Muscle of back (tissue), 13 donors: ENCODE measurements around the gene ACACA. TPM values are rescaled to one million over a fixed set of nuclear protein-coding genes. Genes with fewer than 3 reads are reported as not detected.
"Not testable (repeated sequence)": the region's sequence is repeated elsewhere in the genome, so short reads cannot be mapped to it uniquely, and the experiment has no call there.

Experiments used
- DNase-seq, 3 donors: peaks; one replicate each; pipeline versions ENCODE4 v3.0.0 to v3.0.0-alpha.2; 2013
- long read RNA-seq, 9 donors: transcript quantifications; one replicate each; lab custom pipeline, GENCODE V29; 2026
- polyA plus RNA-seq, 10 donors: library from polyadenylated mRNA; unstranded; fragments of 120-200 nt; gene quantifications; one replicate each; pipeline ENCODE4 v1.2.1, GENCODE V29; 2013; ENCODE audit not compliant: insufficient read length in 10 of 10

The ACACA gene
- polyA plus RNA-seq, result 10 to 100 TPM; 19.5 to 37.2 (median 28.1) TPM
- long read RNA-seq, donor 1, result 0 reads
- long read RNA-seq, donor 2, result 0 reads
- long read RNA-seq, donor 3, result 0 reads
- long read RNA-seq, donor 4, result 0 reads
- long read RNA-seq, donor 5, partial matches to known transcripts, result 0 of 1 reads
- long read RNA-seq, donor 5, other reads (novel, unspliced or antisense), result 0 of 1 reads
- long read RNA-seq, donor 6, result 0 reads
- long read RNA-seq, donor 7, result 0 reads
- long read RNA-seq, donor 8, result 0 reads
- long read RNA-seq, donor 9, result 0 reads

DNA sequence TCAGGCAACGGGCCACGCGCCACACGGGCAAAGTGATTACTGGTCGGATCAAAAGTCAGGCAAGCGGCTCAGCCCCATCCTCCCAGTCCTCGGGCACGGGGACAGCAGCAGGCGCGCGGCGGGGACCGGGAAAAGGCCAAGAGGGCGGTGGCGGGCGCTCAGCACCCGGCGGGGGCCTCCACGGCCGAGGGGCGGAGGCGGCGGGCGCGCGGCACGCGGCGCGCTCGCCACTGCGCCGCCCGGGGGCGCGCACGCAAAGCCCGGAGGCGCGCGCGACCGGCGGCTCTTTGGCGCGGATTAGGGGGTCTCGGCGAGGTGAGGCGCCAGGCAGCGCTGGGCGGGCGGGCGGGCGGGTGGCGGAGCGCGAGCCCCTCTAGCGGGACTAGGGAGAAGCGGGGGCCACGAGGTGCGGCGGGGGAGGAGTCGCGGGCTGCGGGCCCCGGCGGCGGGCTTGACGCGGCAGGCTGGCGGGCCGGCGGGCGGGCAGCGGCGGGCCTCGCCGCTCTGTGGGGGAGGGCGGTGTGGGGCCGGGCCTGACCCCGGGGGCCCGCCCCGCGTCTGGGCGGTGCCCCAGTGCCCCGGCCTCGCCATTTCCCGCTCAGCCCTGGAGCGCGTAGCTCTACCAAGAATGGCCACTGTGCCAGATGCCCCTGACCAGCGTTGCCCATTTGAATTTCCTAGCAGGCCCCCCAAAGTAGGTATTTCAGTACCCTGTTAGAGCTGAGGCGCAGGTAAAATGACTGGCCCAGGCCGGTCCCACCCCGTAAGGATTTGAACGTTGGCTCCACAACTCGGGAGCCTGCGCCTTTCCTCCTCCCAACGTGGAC, at the start of gene ACACA, which contains the start of gene TADA2A:
Gene ACACA (minus strand): TSS at position 202 of the 827 bp plus-strand sequence. CDS start 537 bp downstream, outside the sequence.
Gene TADA2A (plus strand): TSS at position 252 of the 827 bp plus-strand sequence. CDS start 4,480 bp downstream, outside the sequence.
- peak; percentile 71 to 89 (median 85) for DNase-seq

DNA sequence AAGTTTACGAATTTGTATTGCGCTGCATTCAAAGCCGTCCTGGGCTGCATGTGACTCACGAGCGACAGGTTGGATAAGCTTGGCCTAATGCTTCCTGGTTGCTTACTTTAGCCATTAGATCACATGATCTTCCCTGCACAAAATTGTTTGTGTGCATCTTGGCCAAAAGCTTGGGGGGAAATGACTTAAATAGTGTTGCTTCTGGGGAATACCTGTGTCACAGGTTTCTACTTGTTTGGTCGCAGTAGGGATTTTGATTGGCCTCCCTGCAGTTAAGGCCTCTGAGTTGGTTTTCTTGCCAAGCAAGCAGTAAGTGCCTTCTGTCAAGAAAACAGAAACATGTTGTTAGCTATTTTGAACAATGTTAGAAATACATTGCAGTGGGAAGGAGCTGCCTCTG, 43.5 kb upstream of the ACACA start:
- no peak for DNase-seq

DNA sequence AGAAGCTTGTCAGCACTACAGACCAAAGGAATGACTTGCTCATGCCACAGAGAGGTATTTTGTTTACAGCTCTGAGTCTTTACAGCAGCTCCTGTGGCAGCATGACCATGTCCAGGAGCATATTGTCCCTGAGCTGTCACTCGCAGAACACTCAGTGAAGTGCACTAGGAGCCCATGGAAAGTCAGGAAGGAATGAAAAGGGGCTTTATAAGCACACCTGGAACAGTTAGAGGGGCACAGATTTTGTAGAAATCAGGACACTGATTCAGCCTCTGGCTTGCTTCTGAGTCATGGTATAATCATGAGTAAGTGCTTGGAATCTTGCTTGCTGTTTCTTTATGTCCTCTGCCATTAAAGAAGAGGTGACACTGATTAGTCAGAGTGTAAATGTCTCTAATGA, 41.0 kb upstream of the ACACA start:
- DNase-seq, result no peak

DNA sequence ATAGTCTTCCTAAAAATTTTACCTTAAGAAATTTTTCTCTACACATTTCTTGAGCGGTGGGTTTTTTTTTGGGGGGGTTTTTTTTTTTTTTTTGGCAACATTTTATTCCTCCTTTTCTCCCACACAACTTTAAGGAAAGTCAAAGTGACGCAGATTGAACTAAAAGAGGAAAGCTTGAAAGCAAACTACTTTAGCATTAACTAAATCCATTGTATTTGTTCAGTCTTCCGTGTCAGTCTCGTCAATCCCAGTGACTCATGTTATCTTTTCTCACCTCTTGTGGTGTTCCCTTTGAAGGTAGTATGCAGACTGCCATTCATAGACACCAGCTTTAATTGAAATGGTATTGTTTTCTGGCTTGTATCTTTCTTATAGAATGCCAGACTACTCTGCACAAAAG, 39.4 kb upstream of the ACACA start:
- DNase-seq, result no peak

DNA sequence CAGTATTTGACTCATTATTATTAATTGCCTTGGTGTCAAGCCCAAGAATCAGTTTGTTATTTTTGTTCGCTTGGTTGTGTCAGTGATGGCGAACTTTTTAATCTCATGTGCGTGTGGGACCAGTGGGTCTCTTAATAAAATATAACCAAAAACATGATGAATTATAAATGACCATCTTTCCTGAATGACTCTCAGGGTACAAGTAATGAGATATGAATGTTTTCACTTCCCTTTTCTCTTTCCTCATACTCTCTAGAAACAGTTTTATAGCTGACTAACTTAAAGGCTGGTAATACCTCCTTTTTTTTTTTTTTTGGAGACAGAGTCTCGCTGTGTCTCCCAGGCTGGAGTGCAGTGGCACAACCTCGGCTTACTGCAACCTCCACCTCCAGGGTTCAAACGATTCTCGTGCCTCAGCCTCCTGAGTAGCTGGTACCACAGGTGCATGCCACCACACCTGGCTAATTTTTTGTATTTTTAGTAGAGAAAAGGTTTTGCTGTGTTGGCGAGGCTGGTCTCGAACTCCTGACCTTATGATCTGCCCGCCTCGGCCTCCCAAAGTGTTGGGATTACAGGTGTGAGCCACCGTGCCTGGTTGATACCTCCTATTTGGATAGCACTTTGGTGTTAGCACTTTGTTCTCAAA, 34.9 kb upstream of the ACACA start:
- not testable (repeated sequence) for DNase-seq

DNA sequence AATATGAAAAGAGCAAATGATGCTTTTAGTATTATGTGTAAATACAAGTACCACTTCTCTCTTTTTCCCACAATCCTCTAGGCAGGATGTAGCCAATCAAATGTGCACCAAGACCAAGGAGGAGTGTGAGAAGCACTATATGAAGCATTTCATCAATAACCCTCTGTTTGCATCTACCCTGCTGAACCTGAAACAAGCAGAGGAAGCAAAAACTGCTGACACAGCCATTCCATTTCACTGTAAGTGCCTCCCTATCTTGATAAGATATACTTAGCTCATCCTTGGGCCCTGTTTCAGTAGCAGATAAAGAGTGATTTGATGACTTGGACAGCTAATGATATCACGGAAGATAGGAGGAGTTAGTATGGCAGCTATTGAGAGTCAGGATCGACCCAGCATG, 33.8 kb upstream of the ACACA start:
- DNase-seq, result no peak

DNA sequence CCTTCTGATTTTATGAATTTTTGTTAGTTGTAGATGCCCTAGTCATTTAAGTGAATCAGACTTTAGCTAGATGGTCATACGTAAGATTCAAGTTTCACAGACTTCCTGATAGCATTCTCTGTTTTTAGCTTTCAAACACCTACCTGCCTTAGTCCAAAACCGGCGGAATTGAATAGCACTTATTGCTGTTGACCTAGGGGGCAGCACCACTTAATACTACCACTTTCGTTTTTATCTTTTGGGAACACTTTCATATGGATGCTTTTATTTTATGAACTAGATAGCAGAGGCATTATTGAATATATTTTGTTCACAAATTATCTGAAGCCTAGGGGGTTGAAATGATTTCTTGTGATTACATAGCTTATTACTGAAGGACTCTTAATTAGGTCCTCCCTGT, 31.5 kb upstream of the ACACA start:
- DNase-seq, result no peak

DNA sequence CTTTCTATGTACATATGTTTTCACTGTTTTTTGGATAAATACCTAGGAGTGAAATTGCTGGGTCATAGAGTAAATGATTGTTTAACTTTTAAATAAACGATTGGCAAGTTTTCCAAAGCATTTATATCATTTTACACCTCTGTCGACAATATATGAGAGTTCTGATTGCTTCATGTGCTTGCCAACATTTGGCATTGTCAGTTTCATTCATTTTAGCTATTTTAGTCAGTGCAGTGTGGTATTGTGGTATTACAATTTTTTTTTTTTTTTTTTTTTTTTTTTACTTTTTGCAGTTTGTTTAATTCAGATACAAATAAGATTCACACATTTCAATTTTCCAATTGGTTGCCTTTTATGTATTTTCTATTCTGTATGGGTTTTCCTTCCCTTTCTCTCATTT, 26.0 kb upstream of the ACACA start:
- DNase-seq, result no peak

DNA sequence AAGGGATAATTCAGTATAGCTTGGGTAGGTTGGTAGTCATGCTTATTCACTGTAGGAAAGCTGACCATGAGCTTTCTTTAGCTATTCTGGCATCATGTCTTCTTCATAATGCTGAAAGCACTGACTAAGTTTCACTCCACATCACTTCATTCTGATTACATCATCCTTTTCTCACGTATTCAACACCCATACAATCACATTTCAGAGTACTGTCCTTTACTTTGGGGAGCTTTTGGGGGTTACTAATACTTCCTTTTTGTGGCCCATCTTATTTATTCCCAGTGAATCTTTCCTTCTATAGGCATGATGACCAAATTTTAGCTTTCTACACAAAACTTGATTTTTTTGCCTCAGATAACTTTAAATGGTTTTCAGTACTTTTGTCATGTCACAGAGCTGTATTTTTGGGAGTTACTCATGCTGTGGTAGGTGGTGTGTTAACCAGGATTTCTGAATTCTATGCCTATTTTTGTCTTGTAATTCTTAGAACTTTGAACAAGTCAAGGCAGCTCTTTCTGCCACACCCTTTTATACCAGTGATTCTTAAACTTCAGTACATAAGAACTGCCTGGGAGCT, 23.5 kb upstream of the ACACA start:
- no peak for DNase-seq

DNA sequence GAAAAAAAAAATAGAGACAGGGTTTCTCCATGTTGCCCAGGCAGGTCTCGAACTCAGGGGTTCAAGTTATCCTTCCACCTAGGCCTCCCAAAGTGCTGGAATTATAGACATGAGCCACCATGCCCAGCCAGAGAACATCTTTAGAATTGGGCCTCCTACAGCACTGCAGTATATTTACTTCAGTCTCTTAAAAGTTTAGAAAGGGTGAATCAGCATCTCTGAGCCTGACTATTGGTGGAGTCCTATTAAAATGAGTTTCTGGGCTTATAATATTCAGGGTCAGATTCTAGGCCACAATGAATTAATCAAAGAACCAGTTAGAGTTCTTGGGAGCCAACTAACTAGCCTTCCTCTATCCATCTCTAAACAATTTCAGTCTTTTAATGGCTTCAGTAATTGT, 22.8 kb upstream of the ACACA start:
- DNase-seq, result no peak

DNA sequence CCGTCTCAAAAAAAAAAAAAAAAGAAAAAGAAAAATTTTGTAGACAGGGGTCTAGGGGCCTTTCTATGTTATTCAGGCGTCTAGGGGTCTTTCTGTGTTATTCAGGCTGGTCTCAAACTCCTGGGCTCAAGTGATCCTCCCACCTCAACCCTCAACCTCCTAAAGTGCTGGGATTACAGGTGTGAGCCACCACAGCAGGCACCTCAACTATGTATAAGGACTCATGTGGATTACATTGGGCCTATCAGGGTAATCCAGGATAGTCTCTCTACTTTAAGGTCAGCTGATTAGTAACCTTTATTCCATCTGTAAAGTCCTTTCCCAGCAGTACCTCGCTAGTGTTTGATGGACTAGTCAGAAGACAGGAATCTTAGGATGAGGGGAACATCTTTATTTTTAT, 22.4 kb upstream of the ACACA start:
- no peak for DNase-seq

DNA sequence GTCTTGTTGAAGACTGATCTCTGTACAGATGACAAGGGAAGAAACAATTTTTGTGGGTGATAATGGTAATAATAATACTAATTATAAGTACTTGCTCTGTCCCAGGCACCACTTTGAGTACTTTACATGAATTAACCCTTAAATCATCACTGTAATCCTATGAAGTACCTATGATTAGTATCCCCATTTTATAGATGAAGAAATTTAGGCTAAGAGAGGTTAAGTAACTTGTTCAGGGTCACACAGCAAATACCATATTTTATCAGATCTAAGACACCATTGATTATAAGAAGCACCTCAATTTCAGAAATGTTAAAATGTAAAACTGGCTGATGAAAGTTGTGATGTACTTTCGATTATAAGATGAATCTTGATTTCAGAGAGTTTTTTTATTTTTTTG, 18.6 kb upstream of the ACACA start:
- no peak for DNase-seq

DNA sequence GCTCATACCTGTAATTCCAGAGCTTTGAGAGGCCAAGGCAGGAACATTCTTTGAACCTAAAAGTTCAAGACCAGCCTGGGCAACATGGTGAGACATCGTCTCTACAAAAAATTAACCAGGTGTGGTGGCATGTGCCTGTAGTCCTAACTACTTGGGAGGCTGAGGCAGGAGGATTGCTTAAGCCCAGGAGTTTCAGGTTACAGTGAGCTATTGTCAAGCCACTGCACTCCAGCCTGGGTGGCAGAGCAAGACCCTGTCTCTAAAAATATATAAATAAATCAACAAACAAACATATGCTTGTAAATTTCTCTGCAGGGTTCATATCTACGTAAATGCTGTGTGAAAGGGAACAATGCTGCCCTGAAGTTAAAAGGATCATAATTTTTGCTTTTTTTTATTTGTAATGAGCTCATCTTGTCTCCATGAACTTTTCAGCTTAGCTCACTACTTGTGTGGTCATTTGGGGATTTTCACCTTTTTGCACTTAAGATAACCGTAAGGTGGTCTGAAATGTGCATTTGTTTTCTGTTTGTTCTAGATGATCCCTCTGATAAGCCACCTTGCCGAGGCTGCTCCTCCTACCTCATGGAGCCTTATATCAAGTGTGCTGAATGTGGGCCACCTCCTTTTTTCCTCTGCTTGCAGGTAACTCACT, 16.5 kb upstream of the ACACA start:
- DNase-seq, result no peak

DNA sequence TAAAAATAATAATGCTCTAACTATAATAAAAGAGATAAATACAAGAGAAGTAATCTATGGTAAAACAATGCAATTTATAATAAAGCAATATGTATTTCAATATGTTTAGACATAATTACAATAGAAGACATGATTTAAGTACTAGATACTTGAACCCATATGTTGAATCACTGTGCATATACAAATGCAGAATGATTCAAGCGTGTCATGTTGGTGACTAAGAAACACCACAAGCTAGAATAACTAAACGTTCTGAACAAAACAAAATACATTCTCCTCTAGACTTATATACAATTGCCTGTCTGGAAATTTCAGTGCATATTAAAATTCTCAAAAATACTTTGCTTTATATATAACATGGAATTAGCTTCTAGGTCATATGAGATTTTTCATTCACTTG, 11.2 kb upstream of the ACACA start:
- no peak for DNase-seq

DNA sequence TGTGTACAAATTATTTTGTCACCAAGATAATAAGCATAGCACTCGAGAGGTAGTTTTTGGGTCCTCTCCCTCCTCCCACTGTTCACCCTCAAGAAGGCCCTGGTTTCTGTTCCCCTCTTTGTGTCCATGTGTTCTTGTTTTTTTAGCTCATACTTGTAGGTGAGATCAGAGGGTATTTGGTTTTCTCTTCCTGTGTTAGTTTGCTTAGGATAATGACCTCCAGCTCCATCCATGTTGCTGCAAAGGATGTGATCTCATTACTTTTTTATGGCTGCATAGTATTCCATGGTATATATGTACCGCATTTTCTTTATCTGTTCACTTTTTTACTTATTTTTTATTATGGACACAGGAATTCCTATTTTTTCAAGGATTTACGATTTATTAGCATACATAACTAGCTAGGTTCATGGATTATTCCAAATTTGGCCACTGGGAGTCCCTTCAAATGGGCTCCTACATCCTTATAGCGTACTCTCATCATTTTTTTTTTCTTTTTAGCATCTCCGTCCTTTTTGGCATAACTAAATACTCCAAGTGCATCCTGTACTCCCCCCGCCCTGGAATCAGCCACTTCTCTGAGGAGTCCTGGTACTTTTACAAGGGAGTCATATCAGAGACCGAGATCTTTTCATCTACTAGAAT, 7.4 kb upstream of the ACACA start:
- DNase-seq, result no peak

DNA sequence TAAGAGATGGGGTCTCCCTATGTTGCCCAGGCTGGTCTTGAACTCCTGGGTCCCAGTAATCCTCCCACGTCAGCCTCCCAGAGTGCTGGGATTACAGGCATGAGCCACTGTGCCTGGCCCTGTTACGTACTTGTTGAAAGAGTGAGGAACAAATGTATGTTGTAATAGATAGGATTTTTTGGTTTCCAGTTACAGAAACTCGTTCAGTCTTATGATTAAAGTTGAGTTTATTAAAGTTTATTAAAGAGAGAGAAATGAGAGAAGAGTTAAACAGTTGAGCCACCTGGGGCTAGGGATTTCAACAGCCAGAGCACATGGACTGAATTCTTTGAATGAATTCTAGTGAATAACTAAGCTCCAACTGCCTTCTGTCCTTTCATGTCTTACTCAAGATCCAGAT, 3.7 kb upstream of the ACACA start:
- no peak for DNase-seq

DNA sequence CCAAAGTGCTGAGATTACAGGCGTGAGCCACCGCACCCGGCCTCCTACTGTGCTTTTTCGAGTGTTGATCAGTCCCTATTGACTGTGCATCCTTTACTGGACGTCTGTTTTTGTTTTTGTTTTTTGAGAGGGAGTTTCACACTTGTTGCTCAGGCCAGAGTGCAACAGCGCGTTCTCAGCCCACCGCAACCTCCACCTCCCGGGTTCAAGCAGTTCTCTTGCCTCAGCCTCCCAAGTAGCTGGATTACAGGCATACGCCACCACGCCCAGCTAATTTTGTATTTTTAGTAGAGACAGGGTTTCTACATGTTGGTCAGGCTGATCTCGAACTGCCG, 1.5 kb upstream of the ACACA start:
- not testable (repeated sequence) for DNase-seq

DNA sequence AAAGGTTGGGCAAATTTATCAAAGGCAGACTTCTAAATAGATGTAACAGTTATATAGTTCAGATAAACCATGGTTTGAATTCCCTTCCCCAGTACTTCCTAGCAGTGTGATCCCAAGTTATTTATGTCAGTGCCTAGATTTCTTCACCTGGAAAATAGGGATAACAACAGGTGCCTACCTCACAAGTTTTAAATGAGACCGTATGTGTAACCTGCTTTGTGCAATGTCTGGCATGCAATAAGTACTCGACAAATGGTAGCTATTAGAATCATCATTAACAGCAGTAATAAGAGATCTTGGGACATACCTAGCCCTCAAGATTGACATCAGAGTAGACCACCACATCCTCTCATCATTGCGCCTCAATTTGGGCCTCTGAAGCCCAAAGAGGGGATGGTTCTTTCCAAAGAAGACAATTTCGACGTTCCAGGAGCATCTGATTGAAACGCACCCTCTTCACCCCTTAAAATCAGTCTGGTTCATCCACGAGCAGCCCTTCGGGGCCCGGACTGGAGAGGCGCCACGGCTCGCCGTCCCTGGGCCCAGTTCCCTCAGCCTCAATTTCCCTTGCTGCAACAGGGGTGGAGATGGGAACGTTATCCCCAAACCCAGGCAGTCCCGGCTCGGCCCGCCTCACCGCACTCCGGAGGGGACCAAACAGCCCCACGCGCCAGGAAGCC, 541 bp downstream of the ACACA start:
- DNase-seq, result no peak

DNA sequence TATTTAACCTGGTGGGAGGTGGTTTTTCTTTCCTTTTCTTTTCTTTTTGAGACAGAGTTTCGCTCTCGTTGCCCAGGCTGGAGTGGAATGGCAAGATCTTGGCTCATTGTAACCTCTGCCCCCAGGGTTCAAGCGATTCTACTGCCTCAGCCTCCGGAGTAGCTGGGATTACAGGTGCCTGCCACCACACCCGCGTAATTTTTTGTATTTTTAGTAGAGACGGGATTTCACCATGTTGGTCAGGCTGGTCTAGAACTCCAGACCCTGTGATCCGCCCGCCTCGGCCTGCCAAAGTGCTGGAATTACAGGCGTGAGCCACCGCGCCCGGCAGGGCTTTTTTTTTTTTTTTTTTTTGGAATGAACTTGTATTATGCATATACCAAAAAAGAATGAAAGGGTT, 1.1 kb downstream of the ACACA start:
- not testable (repeated sequence) for DNase-seq

DNA sequence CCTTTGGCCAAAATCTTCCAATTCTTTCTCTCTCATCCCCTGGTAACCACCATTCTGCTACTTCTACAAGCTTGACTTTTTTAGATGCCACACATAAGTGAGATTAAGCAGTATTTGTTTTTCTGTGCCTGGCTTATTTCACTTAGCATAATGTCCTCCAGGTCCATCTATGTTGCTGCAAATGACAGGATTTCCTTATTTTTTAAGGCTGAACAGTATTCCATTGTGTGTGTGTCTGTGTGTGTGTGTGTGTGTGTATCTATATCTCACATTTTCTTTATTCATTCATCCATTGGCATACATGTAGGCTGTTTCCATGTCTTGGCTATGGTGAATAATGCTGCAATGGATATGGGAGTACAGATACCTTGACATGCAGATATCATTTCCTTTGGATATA, 6.1 kb downstream of the ACACA start:
- DNase-seq, result no peak

DNA sequence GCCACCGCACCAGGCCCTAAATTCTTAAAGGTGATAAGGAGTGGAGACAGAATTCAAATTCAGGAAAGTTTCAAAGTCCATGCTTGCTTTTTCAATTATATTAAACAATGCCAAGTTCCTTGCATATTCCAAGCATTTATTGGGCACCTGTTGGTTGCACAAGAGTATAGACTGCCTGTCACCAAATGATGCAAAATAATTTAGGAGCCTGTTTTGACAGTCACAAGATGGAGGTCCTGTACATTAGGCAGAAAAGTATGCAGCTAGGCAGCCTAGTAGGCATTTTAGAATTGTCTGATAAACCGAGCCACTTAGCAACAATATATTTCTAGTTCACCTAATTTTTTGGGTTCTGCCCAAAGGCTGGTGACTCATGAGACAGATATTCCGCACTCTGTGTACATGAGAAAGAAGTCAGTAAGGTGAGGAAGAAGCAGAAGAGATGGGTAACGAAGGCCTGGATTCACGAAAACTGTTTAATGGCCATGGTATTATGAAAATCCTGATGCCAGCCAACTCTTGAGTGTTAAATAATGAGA, 7.3 kb downstream of the ACACA start:
- no peak for DNase-seq
